Activated CD4-positive, CD25-positive, alpha-beta regulatory T cell treated with anti-CD3 and anti-CD28 coated beads, Interleukin-2, amount 50 U/mL, for 24 hours (primary cell): ENCODE data around the gene C1orf226.

ENCODE experiments used
- ATAC-seq, 2 donors: fragments of 150-1000 bp; cut with Tn5 transposase; one replicate each; pipeline ENCODE4 v1.10.0; 2021; ENCODE audit warnings: mild to moderate bottlenecking in 1 of 2, moderate library complexity in 1 of 2

The C1orf226 gene

DNA sequence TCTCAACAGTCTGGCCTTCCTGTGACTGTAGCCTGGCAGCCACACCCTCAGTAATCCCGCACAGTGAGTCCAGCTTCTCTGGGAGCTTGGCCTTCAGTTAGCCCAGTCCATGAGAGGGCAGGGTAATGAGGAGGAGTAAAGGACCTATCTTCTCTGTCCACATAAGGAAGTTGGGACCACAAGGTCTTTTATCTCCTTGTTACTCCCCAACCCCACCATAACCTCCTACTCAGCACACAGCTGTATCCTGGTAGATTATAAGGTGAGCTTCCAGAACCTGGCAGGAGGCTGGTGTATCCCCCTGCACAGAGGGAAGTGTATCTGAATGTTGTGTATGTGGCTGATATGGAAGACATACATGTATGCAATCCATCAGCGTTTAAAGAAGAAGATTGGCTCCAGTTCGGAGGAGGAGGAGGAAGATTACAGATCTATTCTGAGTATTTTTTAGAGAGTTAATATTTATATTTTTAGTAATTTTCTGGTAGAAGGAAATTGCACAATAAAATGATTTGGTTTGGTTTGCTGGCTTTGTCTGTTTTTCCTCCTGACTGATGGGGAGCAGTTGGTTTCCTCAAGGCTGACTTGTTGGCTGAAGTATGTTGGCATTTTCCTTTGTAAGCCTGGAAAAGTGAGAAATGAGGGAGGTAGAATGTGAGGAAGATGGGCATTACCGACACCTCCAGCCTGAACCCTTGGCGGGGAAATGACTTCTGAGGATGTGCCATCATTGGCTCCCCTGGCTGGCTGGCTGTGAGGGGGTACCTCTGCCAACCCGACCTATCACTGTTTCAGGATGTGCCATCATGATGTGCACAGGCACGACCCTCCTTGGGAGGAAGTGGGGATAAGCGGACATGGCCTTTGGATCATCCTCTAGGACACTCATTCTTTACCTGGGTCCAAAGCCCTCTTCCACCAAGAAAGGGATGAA is 5.0 kb downstream of the C1orf226 start:
- ATAC-seq, result no peak

- ATAC-seq, result no peak
These were observed 5.9 kb downstream of the C1orf226 start for GRCh38 chr1:162387226-162388082.

DNA sequence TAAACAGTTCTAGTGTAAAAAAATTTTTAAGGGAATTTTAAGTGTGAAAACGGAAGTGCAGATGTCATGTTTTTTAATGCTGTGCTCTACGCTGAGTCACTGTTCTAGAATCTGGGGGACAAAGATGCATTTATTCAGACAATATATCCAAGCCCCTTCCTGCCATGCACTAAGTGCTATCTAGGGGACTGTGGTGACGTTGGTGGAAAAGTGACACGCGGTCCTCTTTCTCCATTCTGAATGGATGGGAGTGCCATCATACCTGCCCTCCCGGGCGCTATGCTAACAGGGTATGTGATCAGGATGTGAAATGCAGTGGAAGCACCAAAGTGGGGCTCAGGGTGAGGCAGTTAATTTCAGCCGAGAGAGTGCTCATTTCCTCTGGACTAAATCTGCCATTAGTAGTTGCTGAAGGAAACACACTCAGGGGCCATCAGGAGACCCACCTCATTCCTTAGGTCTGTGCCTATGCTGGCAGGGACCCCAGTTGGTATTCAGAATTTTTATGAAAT is 6.6 kb downstream of the C1orf226 start:
- no peak for ATAC-seq

- ATAC-seq, result no peak
These were observed 7.1 kb downstream of the C1orf226 start for GRCh38 chr1:162388615-162389014.

GRCh38 chr1:162389021-162389818 is 7.7 kb downstream of the C1orf226 start:
- no peak for ATAC-seq

DNA sequence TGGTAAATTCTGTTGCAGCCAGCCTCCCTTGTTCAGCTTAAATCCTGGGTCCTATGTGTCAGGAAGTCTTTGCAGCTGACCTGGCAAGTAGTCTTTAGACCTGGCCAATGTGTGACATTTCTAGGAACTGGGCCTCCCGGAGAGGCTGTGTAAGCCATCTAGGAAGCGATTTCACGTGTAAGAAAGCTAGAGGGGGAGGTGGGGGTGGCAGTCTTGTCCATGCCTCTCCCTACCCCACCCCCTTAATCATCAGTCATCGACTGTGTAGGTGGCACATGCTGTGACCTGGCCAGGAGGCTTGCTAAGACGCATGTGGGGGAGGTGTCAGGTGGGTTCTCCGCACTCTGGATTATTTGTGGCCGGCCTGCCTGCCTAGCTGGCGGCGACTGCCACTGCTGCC is 8.4 kb downstream of the C1orf226 start:
- ATAC-seq, result no peak

- no peak for ATAC-seq
These were observed 9.1 kb downstream of the C1orf226 start for GRCh38 chr1:162390396-162391185.

- no peak for ATAC-seq
These were observed 10.4 kb downstream of the C1orf226 start for GRCh38 chr1:162391790-162392563.

GRCh38 chr1:162396201-162396906 is 14.8 kb downstream of the C1orf226 start:
- no peak for ATAC-seq

GRCh38 chr1:162397039-162397448 is 15.5 kb downstream of the C1orf226 start:
- no peak for ATAC-seq

- ATAC-seq, result no peak
These were observed 16.5 kb downstream of the C1orf226 start for GRCh38 chr1:162397943-162398560.

- no peak for ATAC-seq
These were observed 17.6 kb downstream of the C1orf226 start for GRCh38 chr1:162398999-162399580.

DNA sequence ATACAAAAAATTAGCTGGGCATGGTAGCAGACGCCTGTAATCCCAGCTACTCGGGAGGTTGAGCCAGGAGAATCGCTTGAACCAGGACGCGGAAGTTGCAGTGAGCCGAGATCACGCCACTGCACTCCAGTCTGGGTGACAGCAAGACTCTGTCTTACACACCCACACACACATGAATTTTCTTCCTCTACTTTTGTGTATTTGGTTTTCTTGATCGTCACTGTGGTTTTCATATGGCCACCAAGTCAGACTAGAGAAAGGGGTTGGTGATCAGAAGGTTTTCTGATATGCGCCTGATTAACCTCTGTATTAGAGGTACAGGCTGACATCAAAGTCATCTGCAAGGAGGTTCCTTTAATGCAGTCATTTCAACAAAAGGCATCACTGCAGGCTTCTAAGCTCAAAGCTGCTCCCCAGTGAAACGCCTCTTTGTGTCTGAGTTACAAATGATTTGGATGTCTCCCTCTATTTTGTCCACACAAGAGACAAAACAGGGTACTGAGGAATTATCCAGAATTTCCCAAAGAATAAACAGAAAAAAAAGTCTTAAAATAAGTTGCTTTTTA is 19.3 kb downstream of the C1orf226 start:
- ATAC-seq, result no peak

DNA sequence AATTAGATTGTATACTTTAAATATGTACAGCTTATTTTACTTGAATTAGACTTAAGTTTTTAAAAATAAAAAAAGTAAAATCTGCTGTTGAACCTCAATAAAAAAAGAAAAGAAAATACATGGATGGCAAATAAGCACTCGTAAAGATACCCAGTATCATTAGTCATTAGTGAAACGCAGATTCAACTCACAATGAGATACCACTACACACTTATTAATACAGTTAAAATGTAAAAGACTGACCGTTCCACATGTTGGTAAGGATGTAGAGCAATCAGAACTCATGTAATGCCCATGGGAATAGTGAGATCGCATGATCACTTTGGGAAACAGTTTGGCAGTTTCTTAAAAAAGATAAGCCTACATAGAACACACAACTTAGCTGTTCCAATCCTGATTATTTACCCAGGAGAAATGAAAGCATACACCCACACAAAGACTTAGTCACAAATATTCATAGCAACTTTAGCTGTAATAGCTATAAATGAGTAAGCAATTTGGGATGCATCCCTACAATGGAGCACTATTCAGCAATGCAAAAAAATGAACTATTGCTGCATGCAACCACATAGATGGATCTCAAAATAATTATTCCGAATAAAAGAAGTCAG is 23.1 kb downstream of the C1orf226 start:
- no peak for ATAC-seq

DNA sequence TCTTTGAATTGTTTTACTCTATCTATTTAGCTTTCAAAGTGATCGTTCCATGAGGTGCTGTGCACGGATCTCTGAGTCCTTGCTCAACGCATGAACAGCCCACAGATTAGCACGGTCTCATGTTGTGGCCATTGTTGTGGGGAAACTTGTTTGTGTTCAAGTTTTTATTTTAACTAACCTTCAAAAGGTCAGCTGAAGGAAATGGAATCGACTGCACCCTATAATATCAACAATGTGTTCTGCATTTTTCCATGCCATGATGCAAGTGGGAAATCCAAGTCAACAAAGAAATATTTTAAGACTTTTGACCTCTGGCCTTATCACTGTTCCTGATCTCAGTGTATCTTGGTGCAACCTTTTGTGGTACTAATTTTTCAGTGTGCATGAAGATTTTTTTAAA is 24.3 kb downstream of the C1orf226 start:
- no peak for ATAC-seq

DNA sequence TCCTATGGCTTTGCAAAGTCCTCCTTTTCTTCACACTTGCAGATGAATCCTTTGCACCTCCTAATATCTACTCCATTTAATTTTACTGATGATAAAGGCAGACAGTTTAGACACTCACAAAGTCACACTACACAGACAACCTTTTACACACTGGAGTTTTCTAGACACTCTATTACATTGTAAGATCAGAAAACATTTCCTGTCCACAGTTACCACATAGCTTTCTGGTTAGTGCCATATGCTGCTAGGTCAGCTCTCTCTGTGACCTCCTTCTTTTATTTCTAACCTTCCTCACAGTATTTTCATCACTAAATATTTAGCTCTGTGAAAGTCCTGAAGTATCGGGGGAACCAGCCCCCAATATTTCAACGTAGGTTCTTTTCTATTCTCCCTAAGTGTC is 25.3 kb downstream of the C1orf226 start:
- no peak for ATAC-seq

- ATAC-seq, result no peak
These were observed 26.0 kb downstream of the C1orf226 start for GRCh38 chr1:162407539-162407938.

DNA sequence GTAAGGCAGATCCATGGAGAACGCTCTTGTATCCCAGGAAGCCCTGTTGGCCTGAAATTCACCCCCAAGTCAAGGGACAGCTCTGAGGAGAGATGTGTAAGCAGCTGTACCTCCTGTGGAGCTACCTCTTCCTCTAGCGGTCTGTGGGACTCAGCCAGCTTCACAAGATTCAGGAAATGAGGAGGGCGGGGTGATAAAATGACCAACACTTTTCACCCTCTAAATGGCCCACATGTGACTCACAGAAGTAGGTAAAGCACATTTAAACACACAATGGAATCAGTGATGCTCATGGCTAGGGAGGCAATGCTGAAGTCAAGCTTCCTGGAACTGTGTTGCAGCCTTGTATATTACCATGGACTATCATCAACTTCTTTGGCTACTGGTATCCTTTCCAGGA is 30.5 kb downstream of the C1orf226 start, which contains the start of gene SH2D1B:
Gene SH2D1B, minus strand, starts transcription at position 135 of the 400 bp plus-strand sequence. Its CDS starts 120 bp downstream, at position 15.
- ATAC-seq, result no peak
